ENCODE measurements around the gene SGCA.

SGCA gene

DNA sequence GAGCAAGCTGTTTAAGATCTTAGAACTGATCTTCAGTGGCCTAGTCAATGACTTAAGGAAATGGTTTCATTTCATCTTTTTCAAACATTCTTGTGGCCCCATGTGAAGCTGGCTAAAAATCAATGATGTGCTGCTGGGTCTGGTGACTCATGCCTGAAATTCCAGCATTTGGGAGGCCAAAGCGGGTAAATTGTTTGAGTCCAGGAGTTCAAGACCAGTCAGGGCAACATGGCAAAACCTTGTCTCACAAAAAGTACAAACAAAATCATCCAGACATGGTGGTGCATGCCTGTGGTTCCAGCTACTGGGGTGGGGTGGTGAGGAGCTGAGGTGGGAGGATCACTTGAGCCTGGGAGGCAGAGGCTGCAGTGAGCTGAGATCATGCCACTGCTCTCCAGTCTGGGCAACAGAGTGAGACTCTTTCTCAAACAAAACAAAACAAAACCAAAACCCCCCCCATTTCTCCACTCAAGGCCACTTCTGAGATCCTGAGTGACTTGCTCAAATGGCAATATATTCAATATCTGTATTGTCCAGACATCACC is 53.0 kb downstream of the SGCA start (continued):
- TF ChIP-seq, protein P1, sequence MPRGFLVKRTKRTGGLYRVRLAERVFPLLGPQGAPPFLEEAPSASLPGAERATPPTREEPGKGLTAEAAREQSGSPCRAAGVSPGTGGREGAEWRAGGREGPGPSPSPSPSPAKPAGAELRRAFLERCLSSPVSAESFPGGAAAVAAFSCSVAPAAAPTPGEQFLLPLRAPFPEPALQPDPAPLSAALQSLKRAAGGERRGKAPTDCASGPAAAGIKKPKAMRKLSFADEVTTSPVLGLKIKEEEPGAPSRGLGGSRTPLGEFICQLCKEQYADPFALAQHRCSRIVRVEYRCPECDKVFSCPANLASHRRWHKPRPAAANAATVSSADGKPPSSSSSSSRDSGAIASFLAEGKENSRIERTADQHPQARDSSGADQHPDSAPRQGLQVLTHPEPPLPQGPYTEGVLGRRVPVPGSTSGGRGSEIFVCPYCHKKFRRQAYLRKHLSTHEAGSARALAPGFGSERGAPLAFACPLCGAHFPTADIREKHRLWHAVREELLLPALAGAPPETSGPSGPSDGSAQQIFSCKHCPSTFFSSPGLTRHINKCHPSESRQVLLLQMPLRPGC (tag by site-specific recombination; IDR thresholded peaks at IDR 0.05): no peak

DNA sequence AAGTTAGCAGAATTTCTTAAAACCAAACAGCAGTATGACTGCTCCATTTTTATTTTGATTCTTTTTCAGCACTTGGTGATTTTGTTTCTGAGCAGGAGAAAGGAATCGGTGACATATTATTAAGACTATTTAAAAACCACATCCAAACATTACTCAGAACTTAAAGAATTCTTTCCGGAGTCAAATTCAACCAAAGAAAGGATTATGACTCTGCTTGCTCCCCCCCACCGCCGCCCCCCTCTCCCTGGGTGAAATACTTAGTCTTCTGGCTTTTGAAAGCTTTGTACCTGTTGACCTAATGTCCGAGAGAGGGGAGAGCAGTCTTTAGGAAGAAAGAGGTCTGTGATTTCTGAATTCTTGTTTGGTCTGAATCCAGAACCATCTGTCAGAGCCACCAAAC is 53.5 kb downstream of the SGCA start:
- no peaks in the 10 kb centered on the region for H3K36me3 ChIP-seq (ENCODE audit: control insufficient read depth in 2 of 2, insufficient read depth in 1 of 2, low read length in 2 of 2)
- H3K4me1 ChIP-seq (ENCODE audit: control insufficient read depth, insufficient read depth, low read length): 0 out of 2 replicates have a peak, but pooled peaks cover 9% of the 10 kb centered on the region
- H3K27ac ChIP-seq (ENCODE audit: extremely low read depth, low read depth, low read length): no peak overlapping the region
- ChIA-PET CTCF (interaction anchor here (0.6 to 14.7 kb wide), 7 partner anchors 8 to 404 kb away, joined by 3 to 217 read pairs (median 4); partner anchors contain the start of gene COL1A1), POLR2A (interaction anchor here (1.4 kb wide), 1 partner anchor 9 kb away, joined by 5 read pairs; no protein-coding TSS in a partner anchor)
- no peak for TF ChIP-seq KLF16 (tag by site-specific recombination; IDR thresholded peaks at IDR 0.05)
- peak; percentile 43; the same call in 1 of the 2 replicates for TF ChIP-seq SCRT2 (tag by site-specific recombination; IDR thresholded peaks at IDR 0.05)
- H3K4me3 ChIP-seq (ENCODE audit: low read depth, low read length): no peak overlapping the region
- no peaks in the 10 kb centered on the region for H3K9me3 ChIP-seq (ENCODE audit: control insufficient read depth, insufficient read depth, low read depth, low read length)

DNA sequence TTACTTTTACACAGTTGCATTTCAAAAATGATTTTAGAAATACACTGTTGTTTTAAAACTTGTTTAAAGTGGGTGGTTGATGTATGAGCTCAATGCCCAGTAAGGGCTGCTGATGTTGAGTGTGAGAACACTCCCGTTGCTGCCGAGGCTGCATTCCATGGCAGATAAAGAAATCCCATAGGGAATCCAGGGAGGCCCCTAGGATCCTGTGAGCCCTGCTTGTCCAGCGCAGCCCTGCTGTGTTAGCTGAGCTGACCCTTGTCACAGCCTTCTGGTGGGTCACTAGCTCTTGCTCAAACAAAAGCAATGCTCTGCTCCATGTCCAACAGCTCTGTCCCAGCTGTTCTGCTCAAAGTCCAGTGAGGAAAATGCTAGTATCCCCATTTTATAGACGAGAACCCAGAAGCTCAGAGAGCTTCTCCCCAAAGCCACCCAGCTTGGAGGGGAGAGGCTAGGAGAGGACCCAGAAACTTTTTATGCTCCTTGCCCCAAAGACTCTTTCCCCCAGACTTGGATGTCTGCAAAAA is 54.2 kb downstream of the SGCA start:
- Histone ChIP-seq H3K36me3 (ENCODE audit: control insufficient read depth in 2 of 2, insufficient read depth in 1 of 2, low read length in 2 of 2) (no peaks in the 10 kb centered on the region), H3K4me3 (ENCODE audit: low read depth, low read length) (no peak overlapping the region), H3K4me1 (ENCODE audit: control insufficient read depth, insufficient read depth, low read length) (0 out of 2 replicates have a peak, but pooled peaks cover 9% of the 10 kb centered on the region), H3K27ac (ENCODE audit: extremely low read depth, low read depth, low read length) (no peak overlapping the region), H3K9me3 (ENCODE audit: control insufficient read depth, insufficient read depth, low read depth, low read length) (no peaks in the 10 kb centered on the region)
- TF ChIP-seq, protein P2, sequence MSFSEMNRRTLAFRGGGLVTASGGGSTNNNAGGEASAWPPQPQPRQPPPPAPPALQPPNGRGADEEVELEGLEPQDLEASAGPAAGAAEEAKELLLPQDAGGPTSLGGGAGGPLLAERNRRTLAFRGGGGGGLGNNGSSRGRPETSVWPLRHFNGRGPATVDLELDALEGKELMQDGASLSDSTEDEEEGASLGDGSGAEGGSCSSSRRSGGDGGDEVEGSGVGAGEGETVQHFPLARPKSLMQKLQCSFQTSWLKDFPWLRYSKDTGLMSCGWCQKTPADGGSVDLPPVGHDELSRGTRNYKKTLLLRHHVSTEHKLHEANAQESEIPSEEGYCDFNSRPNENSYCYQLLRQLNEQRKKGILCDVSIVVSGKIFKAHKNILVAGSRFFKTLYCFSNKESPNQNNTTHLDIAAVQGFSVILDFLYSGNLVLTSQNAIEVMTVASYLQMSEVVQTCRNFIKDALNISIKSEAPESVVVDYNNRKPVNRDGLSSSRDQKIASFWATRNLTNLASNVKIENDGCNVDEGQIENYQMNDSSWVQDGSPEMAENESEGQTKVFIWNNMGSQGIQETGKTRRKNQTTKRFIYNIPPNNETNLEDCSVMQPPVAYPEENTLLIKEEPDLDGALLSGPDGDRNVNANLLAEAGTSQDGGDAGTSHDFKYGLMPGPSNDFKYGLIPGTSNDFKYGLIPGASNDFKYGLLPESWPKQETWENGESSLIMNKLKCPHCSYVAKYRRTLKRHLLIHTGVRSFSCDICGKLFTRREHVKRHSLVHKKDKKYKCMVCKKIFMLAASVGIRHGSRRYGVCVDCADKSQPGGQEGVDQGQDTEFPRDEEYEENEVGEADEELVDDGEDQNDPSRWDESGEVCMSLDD (tag by site-specific recombination; IDR thresholded peaks at IDR 0.05): no peak
- TF ChIP-seq ZNF76 (tag by site-specific recombination; IDR thresholded peaks at IDR 0.05; ENCODE audit: borderline replicate concordance, low read depth): no peak
- TF ChIP-seq, protein P3, sequence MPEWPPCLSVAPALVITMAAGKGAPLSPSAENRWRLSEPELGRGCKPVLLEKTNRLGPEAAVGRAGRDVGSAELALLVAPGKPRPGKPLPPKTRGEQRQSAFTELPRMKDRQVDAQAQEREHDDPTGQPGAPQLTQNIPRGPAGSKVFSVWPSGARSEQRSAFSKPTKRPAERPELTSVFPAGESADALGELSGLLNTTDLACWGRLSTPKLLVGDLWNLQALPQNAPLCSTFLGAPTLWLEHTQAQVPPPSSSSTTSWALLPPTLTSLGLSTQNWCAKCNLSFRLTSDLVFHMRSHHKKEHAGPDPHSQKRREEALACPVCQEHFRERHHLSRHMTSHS (tag by site-specific recombination; IDR thresholded peaks at IDR 0.05): no peak
- no peak for TF ChIP-seq ZNF670 (tag by site-specific recombination; IDR thresholded peaks at IDR 0.05; ENCODE audit: low read depth)
- ChIA-PET POLR2A (interaction anchor here (0.5 to 1.4 kb wide), 2 partner anchors 9 to 20 kb away, joined by 4 to 5 read pairs; no protein-coding TSS in a partner anchor), CTCF (interaction anchor here (0.6 to 14.7 kb wide), 11 partner anchors 7 to 505 kb away, joined by 3 to 217 read pairs (median 4); partner anchors contain the start of gene COL1A1)

DNA sequence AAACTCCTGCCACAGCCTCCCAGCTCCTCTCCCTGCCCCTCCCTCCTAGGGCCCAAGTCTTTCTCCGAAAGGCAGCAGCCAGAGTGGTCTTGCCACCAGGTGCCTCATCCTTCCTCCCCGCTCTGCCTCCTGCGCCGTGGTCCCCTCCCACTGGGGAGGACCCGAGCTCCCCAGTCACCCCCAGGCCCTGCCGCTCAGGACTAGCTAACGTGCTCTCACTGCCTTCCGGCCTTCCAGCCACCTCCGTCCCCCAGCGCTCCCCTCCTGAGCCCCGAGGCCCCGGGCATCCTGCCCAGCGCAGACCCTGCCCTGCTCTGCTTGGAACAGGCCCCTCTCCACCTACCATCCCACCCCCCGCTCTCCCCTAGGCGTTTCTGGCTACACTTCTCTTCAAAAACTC is 55.0 kb downstream of the SGCA start:
- Histone ChIP-seq H3K27ac (ENCODE audit: extremely low read depth, low read depth, low read length) (no peak overlapping the region), H3K4me3 (ENCODE audit: low read depth, low read length) (no peak overlapping the region), H3K4me1 (ENCODE audit: control insufficient read depth, insufficient read depth, low read length) (0 out of 2 replicates have a peak, but pooled peaks cover 9% of the 10 kb centered on the region), H3K9me3 (ENCODE audit: control insufficient read depth, insufficient read depth, low read depth, low read length) (no peaks in the 10 kb centered on the region), H3K36me3 (ENCODE audit: control insufficient read depth in 2 of 2, insufficient read depth in 1 of 2, low read length in 2 of 2) (no peaks in the 10 kb centered on the region)
- ChIA-PET CTCF (interaction anchor here (0.7 to 14.7 kb wide), 4 partner anchors 17 to 305 kb away, joined by 3 to 217 read pairs (median 4); partner anchors contain the start of gene COL1A1), POLR2A (interaction anchor here (0.5 to 1.4 kb wide), 3 partner anchors 9 to 21 kb away, joined by 3 to 5 read pairs (median 4); no protein-coding TSS in a partner anchor)
- TF ChIP-seq ZNF660 (tag by site-specific recombination; IDR thresholded peaks at IDR 0.05) (no peak), YY1 (tag by site-specific recombination; IDR thresholded peaks at IDR 0.05) (no peak), ZNF48 (tag by site-specific recombination; IDR thresholded peaks at IDR 0.05) (no peak)
